RWPE2 (cell line): ENCODE results near the gene ITSN1.

Experiments used
- ATAC-seq: fragments of 200-7000 bp; cut with Tn5 transposase; 3 replicates; pipeline ENCODE4 v1.9.1; 2021; ENCODE audit warnings: low read depth
- DNase-seq: peaks from one replicate; pipeline ENCODE4 v3.0.0-alpha.2; 2020; ENCODE audit warnings: low spot score
- H3K27ac ChIP-seq: fragments of 450-650 bp; 2 replicates; pipeline ENCODE4 v1.5.1; 2017; ENCODE audit warnings: mild to moderate bottlenecking; ENCODE audit not compliant: poor library complexity, severe bottlenecking
- H3K27me3 ChIP-seq: fragments of 250-450 bp; sonication (Bioruptor Pico); 2 replicates; pipeline ENCODE4 v1.5.1; 2021; ENCODE audit warnings: mild to moderate bottlenecking, moderate library complexity; ENCODE audit not compliant: insufficient read depth, poor library complexity, severe bottlenecking
- H3K36me3 ChIP-seq: fragments of 250-450 bp; sonication (Bioruptor Pico); 2 replicates; pipeline ENCODE4 v1.5.1; 2020; ENCODE audit warnings: low read depth, mild to moderate bottlenecking, moderate library complexity
- H3K4me1 ChIP-seq: fragments of 250-450 bp; sonication (Bioruptor Pico); 2 replicates; pipeline ENCODE4 v1.5.1; 2021; ENCODE audit warnings: mild to moderate bottlenecking, moderate library complexity; ENCODE audit not compliant: insufficient read depth, poor library complexity, severe bottlenecking
- H3K4me3 ChIP-seq: fragments of 250-450 bp; sonication (Bioruptor Pico); 2 replicates; pipeline ENCODE4 v1.5.1; 2021; ENCODE audit warnings: mild to moderate bottlenecking, moderate library complexity; ENCODE audit not compliant: severe bottlenecking
- H3K9me3 ChIP-seq: fragments of 250-450 bp; sonication (Bioruptor Pico); 2 replicates; pipeline ENCODE4 v1.5.1; 2021; ENCODE audit warnings: mild to moderate bottlenecking, moderate library complexity; ENCODE audit not compliant: severe bottlenecking
- TF ChIP-seq, protein P1 (sequence below): fragments of 450-650 bp; IDR thresholded peaks from one replicate; pipeline ENCODE4 v1.5.1; 2017; ENCODE audit warnings: mild to moderate bottlenecking, moderate library complexity; ENCODE audit not compliant: poor library complexity, severe bottlenecking

ITSN1 gene

GRCh38 chr21:33847588-33848248 is 205.4 kb downstream of the ITSN1 start:
- peaks cover 11% of the 10 kb centered on the region for H3K4me1 ChIP-seq
- H3K4me3 ChIP-seq, result no peak overlapping the region
- TF ChIP-seq, protein P1, sequence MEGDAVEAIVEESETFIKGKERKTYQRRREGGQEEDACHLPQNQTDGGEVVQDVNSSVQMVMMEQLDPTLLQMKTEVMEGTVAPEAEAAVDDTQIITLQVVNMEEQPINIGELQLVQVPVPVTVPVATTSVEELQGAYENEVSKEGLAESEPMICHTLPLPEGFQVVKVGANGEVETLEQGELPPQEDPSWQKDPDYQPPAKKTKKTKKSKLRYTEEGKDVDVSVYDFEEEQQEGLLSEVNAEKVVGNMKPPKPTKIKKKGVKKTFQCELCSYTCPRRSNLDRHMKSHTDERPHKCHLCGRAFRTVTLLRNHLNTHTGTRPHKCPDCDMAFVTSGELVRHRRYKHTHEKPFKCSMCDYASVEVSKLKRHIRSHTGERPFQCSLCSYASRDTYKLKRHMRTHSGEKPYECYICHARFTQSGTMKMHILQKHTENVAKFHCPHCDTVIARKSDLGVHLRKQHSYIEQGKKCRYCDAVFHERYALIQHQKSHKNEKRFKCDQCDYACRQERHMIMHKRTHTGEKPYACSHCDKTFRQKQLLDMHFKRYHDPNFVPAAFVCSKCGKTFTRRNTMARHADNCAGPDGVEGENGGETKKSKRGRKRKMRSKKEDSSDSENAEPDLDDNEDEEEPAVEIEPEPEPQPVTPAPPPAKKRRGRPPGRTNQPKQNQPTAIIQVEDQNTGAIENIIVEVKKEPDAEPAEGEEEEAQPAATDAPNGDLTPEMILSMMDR, result no peak
- H3K9me3 ChIP-seq, result no peaks in the 10 kb centered on the region
- ATAC-seq (no peak), DNase-seq (no peak)
- no peak overlapping the region for H3K27ac ChIP-seq
- no peaks in the 10 kb centered on the region for H3K36me3 ChIP-seq
- no peaks in the 10 kb centered on the region for H3K27me3 ChIP-seq

- no peak overlapping the region for H3K4me3 ChIP-seq
- ATAC-seq, result peak; percentile 84
- H3K27ac ChIP-seq, result no peak overlapping the region
- H3K4me1 ChIP-seq, result peaks cover 11% of the 10 kb centered on the region
- H3K27me3 ChIP-seq, result no peaks in the 10 kb centered on the region
- H3K9me3 ChIP-seq, result no peaks in the 10 kb centered on the region
- TF ChIP-seq, protein P1, result no peak
- no peak for DNase-seq
- H3K36me3 ChIP-seq, result no peaks in the 10 kb centered on the region
These were observed 206.1 kb downstream of the ITSN1 start for GRCh38 chr21:33848249-33848953.

DNA sequence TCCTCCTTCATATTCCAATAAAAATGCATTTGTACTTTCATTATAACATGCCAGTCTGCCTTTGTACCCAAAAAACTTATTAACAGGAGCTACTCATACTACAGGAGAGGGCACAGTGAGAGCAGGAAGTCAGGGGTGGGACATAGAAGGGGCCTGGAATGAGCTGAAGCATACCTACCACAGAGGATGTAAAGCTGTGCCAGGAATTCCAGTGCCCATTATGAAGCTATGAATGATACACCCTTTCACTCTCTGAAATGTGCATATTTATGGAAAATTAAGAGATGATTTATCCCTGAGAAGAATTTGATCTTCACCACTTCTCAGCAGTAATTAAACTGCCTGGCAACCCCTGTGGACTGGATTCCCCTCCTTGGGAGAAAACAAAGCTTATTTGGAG is 207.5 kb downstream of the ITSN1 start:
- no peak overlapping the region for H3K27ac ChIP-seq
- peak; percentile 48; the same call in 2 of the 3 replicates for ATAC-seq
- H3K4me3 ChIP-seq, result no peak overlapping the region
- no peaks in the 10 kb centered on the region for H3K9me3 ChIP-seq
- peaks cover 22% of the 10 kb centered on the region for H3K4me1 ChIP-seq
- TF ChIP-seq, protein P1, result no peak
- no peaks in the 10 kb centered on the region for H3K36me3 ChIP-seq
- no peaks in the 10 kb centered on the region for H3K27me3 ChIP-seq
- no peak for DNase-seq

DNA sequence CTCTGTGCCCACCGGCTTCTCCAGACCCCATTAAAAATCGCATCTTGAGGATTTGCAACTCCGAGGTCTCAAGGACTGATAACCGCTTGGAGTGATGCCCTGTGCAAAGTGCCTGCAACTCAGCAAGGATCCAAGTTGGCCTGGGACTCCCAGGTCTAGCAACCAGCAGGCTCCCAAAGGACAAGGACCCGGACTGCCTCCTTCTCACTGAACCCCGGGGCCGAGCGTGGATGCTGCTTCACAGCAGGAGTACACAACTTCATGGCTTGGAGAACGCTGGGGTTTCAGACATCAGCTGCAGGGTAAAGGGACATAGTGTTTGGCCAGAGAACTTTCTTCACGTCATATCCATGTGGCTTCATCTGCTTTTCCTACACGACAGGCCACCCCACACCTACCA is 208.1 kb downstream of the ITSN1 start:
- Histone ChIP-seq H3K4me3 (no peak overlapping the region), H3K4me1 (peaks cover 26% of the 10 kb centered on the region), H3K36me3 (no peaks in the 10 kb centered on the region), H3K9me3 (no peaks in the 10 kb centered on the region), H3K27me3 (no peaks in the 10 kb centered on the region), H3K27ac (no peak overlapping the region)
- DNase-seq (no peak), ATAC-seq (no peak)
- TF ChIP-seq, protein P1, result no peak

DNA sequence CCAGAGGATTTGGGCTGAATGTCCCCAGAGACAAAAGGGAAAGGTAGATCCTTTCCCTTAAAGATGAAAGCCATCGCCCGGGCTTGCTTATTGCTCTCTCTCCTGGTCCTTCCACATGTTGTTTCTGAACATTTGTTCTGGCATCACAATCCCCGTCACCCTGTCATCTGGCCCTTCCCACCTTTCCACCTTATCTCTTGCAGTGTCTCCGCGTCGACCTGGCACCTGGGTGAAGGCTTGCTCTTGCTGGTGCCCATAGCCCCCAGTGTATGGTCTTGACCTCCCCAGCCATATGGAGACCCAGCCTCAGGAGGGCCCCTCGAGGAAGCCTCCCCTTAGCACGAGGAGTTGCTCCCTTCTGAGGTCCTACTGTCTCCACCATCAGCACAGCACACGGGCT is 208.7 kb downstream of the ITSN1 start:
- TF ChIP-seq, protein P1, result no peak

More for the DNA sequence above, 208.7 kb downstream of the ITSN1 start:
- Histone ChIP-seq H3K4me1 (peaks cover 26% of the 10 kb centered on the region), H3K4me3 (no peak overlapping the region), H3K9me3 (no peaks in the 10 kb centered on the region), H3K36me3 (no peaks in the 10 kb centered on the region), H3K27ac (no peak overlapping the region), H3K27me3 (no peaks in the 10 kb centered on the region)
- DNase-seq (no peak), ATAC-seq (no peak)
